SK-N-SH (cell line): ENCODE measurements around the gene AKAP12. TPM values are rescaled to one million over a fixed set of nuclear protein-coding genes. Genes with fewer than 3 reads are reported as not detected.

Source experiments
- EP300 ChIP-seq, 2 experiments: IDR thresholded peaks; 2 replicates each; pipeline versions ENCODE4 v1.4.0 to v1.6.1; 2012; ENCODE audit warnings: borderline replicate concordance in 1 of 2, low read depth in 1 of 2, low read length in 1 of 2
- FOXJ3 ChIP-seq: sonication (generic); formaldehyde crosslinking; IDR thresholded peaks from 2 replicates; pipeline ENCODE4 v1.5.1; 2020; ENCODE audit warnings: mild to moderate bottlenecking, missing genetic modification reagents
- MEF2A ChIP-seq: IDR thresholded peaks from 2 replicates; pipeline ENCODE4 v1.4.0; 2012; ENCODE audit warnings: low read depth, borderline replicate concordance
- NRF1 ChIP-seq: IDR thresholded peaks from 2 replicates; pipeline ENCODE4 v1.6.1; 2012; ENCODE audit warnings: low read depth, mild to moderate bottlenecking, low read length
- POLR2AphosphoS5 ChIP-seq: IDR thresholded peaks from 2 replicates; pipeline ENCODE4 v1.6.1; 2012; ENCODE audit warnings: low read depth, low read length
- TAF1 ChIP-seq: IDR thresholded peaks from 2 replicates; pipeline ENCODE4 v1.6.1; 2012; ENCODE audit warnings: low read depth, mild to moderate bottlenecking, low read length, moderate library complexity, borderline replicate concordance
- TCF12 ChIP-seq: IDR thresholded peaks from 2 replicates; pipeline ENCODE4 v1.4.0; 2012
- polyA plus RNA-seq, 3 experiments: library from polyadenylated mRNA; depleted of rRNA; stranded (reverse); fragments of >200 nt; gene quantifications; 2 replicates each; pipeline ENCODE4 v1.2.3, GENCODE V29; 2012
- TF ChIP-seq, protein P1 (sequence below): fragments of 200-600 bp; sonication (generic); IDR thresholded peaks from 2 replicates; pipeline ENCODE4 v1.6.1; 2017; ENCODE audit warnings: antibody characterized with exemption, mild to moderate bottlenecking, moderate library complexity
- TF ChIP-seq, protein P2 (sequence below): IDR thresholded peaks from 2 replicates; pipeline ENCODE4 v1.4.0; 2012; ENCODE audit warnings: low read depth
- TF ChIP-seq, protein P3 (sequence below): fragments of 150-350 bp; IDR thresholded peaks from 2 replicates; pipeline ENCODE4 v1.6.1; 2016; ENCODE audit warnings: mild to moderate bottlenecking, low read depth, low read length
- TF ChIP-seq, protein P4 (sequence below): IDR thresholded peaks from 2 replicates; pipeline ENCODE4 v1.6.1; 2012; ENCODE audit warnings: mild to moderate bottlenecking, low read depth, low read length, moderate library complexity

AKAP12 gene
- polyA plus RNA-seq, 1 of the 3 experiments (the other 2 are of a cell fraction), result 46.5 TPM

DNA sequence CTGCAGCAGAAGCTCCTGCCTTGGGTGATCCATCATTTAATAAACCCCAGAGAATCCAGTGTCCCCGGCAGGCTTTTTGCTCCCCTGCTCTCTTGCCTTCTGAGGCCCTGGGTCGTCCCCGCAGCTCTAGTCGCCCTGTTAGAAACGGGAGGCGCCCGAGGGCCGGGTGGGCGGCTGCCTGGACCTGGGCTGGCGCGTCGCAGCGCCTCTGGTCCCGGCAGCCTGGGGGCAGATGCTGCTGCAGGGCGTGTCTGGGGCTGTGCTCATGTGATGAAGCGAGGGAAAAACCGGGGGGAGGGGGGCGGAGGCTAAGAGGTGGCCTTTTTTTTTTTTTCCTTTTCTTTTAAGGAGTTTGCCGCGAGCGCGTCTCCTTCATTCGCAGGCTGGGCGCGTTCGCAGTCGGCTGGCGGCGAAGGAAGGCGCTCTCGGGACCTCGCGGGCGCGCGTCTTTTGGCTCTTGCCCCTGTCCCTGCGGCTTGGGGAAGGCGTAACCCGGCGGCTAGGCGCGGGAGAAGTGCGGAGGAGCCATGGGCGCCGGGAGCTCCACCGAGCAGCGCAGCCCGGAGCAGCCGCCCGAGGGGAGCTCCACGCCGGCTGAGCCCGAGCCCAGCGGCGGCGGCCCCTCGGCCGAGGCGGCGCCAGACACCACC, 394 bp downstream of the AKAP12 start (continued):
- TF ChIP-seq, protein P1, sequence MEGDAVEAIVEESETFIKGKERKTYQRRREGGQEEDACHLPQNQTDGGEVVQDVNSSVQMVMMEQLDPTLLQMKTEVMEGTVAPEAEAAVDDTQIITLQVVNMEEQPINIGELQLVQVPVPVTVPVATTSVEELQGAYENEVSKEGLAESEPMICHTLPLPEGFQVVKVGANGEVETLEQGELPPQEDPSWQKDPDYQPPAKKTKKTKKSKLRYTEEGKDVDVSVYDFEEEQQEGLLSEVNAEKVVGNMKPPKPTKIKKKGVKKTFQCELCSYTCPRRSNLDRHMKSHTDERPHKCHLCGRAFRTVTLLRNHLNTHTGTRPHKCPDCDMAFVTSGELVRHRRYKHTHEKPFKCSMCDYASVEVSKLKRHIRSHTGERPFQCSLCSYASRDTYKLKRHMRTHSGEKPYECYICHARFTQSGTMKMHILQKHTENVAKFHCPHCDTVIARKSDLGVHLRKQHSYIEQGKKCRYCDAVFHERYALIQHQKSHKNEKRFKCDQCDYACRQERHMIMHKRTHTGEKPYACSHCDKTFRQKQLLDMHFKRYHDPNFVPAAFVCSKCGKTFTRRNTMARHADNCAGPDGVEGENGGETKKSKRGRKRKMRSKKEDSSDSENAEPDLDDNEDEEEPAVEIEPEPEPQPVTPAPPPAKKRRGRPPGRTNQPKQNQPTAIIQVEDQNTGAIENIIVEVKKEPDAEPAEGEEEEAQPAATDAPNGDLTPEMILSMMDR, result peak; percentile 12; the same call in 1 of the 2 replicates
- TF ChIP-seq NRF1, result no peak
- TF ChIP-seq, protein P2, sequence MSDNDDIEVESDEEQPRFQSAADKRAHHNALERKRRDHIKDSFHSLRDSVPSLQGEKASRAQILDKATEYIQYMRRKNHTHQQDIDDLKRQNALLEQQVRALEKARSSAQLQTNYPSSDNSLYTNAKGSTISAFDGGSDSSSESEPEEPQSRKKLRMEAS, result peak; percentile 61; the same call in 1 of the 2 replicates
- TF ChIP-seq EP300 (IDR thresholded peaks at IDR 0.05; ENCODE audit: borderline replicate concordance in 1 of 2, low read depth in 1 of 2, low read length in 1 of 2), result no peak
- TF ChIP-seq, protein P3, sequence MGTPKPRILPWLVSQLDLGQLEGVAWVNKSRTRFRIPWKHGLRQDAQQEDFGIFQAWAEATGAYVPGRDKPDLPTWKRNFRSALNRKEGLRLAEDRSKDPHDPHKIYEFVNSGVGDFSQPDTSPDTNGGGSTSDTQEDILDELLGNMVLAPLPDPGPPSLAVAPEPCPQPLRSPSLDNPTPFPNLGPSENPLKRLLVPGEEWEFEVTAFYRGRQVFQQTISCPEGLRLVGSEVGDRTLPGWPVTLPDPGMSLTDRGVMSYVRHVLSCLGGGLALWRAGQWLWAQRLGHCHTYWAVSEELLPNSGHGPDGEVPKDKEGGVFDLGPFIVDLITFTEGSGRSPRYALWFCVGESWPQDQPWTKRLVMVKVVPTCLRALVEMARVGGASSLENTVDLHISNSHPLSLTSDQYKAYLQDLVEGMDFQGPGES, result no peak
- no peak for TF ChIP-seq FOXJ3 (CRISPR knock-in tag)
- peak; percentile 63; the same call in 1 of the 2 replicates for TF ChIP-seq POLR2AphosphoS5
- TF ChIP-seq MEF2A, result no peak
- TF ChIP-seq, protein P4, sequence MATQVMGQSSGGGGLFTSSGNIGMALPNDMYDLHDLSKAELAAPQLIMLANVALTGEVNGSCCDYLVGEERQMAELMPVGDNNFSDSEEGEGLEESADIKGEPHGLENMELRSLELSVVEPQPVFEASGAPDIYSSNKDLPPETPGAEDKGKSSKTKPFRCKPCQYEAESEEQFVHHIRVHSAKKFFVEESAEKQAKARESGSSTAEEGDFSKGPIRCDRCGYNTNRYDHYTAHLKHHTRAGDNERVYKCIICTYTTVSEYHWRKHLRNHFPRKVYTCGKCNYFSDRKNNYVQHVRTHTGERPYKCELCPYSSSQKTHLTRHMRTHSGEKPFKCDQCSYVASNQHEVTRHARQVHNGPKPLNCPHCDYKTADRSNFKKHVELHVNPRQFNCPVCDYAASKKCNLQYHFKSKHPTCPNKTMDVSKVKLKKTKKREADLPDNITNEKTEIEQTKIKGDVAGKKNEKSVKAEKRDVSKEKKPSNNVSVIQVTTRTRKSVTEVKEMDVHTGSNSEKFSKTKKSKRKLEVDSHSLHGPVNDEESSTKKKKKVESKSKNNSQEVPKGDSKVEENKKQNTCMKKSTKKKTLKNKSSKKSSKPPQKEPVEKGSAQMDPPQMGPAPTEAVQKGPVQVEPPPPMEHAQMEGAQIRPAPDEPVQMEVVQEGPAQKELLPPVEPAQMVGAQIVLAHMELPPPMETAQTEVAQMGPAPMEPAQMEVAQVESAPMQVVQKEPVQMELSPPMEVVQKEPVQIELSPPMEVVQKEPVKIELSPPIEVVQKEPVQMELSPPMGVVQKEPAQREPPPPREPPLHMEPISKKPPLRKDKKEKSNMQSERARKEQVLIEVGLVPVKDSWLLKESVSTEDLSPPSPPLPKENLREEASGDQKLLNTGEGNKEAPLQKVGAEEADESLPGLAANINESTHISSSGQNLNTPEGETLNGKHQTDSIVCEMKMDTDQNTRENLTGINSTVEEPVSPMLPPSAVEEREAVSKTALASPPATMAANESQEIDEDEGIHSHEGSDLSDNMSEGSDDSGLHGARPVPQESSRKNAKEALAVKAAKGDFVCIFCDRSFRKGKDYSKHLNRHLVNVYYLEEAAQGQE, result no peak
- peak; percentile 19; the same call in 1 of the 2 replicates for TF ChIP-seq TCF12
- TF ChIP-seq TAF1, result peak; percentile 76; the same call in 1 of the 2 replicates
